HFFc6 (cell line): ENCODE measurements around the gene SRRD. TPM values are rescaled to one million over a fixed set of nuclear protein-coding genes. Genes with fewer than 3 reads are reported as not detected.
"Not testable (repeated sequence)": the region's sequence is repeated elsewhere in the genome, so short reads cannot be mapped to it uniquely, and the experiment has no call there.

Experiments used
- DNase-seq: peaks from one replicate; pipeline ENCODE4 v3.0.0-alpha.2; 2018
- H3K27ac Mint-ChIP-seq: 2 replicates; pipeline ENCODE4 v1.8.0; 2020; ENCODE audit warnings: mild to moderate bottlenecking, mixed read lengths
- H3K27me3 Mint-ChIP-seq: 2 replicates; pipeline ENCODE4 v1.8.0; 2021; ENCODE audit warnings: mild to moderate bottlenecking, moderate library complexity, mixed read lengths; ENCODE audit not compliant: insufficient read depth
- H3K36me3 Mint-ChIP-seq: 2 replicates; pipeline ENCODE4 v1.8.0; 2021; ENCODE audit warnings: low read depth, mixed read lengths
- H3K4me1 Mint-ChIP-seq: 2 replicates; pipeline ENCODE4 v1.8.0; 2020; ENCODE audit warnings: low read depth, mixed read lengths
- H3K4me3 Mint-ChIP-seq: 2 replicates; pipeline ENCODE4 v1.8.0; 2020; ENCODE audit warnings: mild to moderate bottlenecking, moderate library complexity, mixed read lengths
- H3K9me3 Mint-ChIP-seq: 2 replicates; pipeline ENCODE4 v1.8.0; 2020; ENCODE audit warnings: mild to moderate bottlenecking, mixed read lengths
- CTCF ChIP-seq: fragments of 200-600 bp; sonication (generic); IDR thresholded peaks from 2 replicates; pipeline ENCODE4 v1.5.0; 2021; ENCODE audit warnings: antibody characterized with exemption, mild to moderate bottlenecking
- long read RNA-seq: library from polyadenylated mRNA; unstranded; transcript quantifications from one replicate; pipeline ENCODE4 v2.0.0, GENCODE V29; 2019
- total RNA-seq, 6 experiments: library from RNA; stranded (reverse); fragmentation: NEBNext Ultra II Directional; extraction: Animal tissue kit (Norgen Biotek cat#: 25700); gene quantifications; 2 replicates in 1 of 6; 3 replicates in 5 of 6; pipeline ENCODE4 v1.2.3, GENCODE V29; 2021

Gene SRRD
- total RNA-seq = 10 to 100 TPM; 15.0 to 21.2 (median 19.1) TPM
- long read RNA-seq, full-length matches to known transcripts = 1 of 1 reads
- long read RNA-seq, partial matches to known transcripts = 0 of 1 reads
- long read RNA-seq, other reads (novel, unspliced or antisense) = 0 of 1 reads

GRCh38 chr22:26483439-26484359 lies at the start of gene SRRD, which contains the start of gene HPS4:
Gene SRRD (plus strand): TSS chr22:26483877. CDS start chr22:26483891, 14 bp downstream.
Gene HPS4 (minus strand): TSS chr22:26483783. CDS start chr22:26481762, 2,021 bp downstream.
- no peak for TF ChIP-seq CTCF
- H3K9me3 Mint-ChIP-seq = no peaks in the 10 kb centered on the region
- peak within 1 kb of the TSS; percentile 82 for H3K27ac Mint-ChIP-seq
- H3K36me3 Mint-ChIP-seq = 0 out of 2 replicates have a peak, but pooled peaks cover 4% of the 10 kb centered on the region
- H3K4me3 Mint-ChIP-seq = peak within 1 kb of the TSS; percentile 92
- no peaks in the 10 kb centered on the region; the same call in 1 of the 2 replicates for H3K27me3 Mint-ChIP-seq
- H3K4me1 Mint-ChIP-seq = peaks cover 68% of the 10 kb centered on the region
- peak; percentile 81 for DNase-seq

GRCh38 chr22:26435327-26436093 lies 48.2 kb upstream of the SRRD start:
- no peak for DNase-seq
- H3K9me3 Mint-ChIP-seq = no peaks in the 10 kb centered on the region
- no peak overlapping the region for H3K27ac Mint-ChIP-seq
- no peak overlapping the region for H3K4me3 Mint-ChIP-seq
- H3K4me1 Mint-ChIP-seq = peaks cover 14% of the 10 kb centered on the region
- H3K27me3 Mint-ChIP-seq = no peaks in the 10 kb centered on the region; the same call in none of the 2 replicates
- no peak for TF ChIP-seq CTCF
- H3K36me3 Mint-ChIP-seq = no peaks in the 10 kb centered on the region

GRCh38 chr22:26436903-26437515 lies 46.7 kb upstream of the SRRD start:
- no peaks in the 10 kb centered on the region for H3K9me3 Mint-ChIP-seq
- no peaks in the 10 kb centered on the region; the same call in none of the 2 replicates for H3K27me3 Mint-ChIP-seq
- H3K36me3 Mint-ChIP-seq = no peaks in the 10 kb centered on the region
- H3K27ac Mint-ChIP-seq = no peak overlapping the region
- H3K4me1 Mint-ChIP-seq = peaks cover 6% of the 10 kb centered on the region; the same call in 1 of the 2 replicates
- H3K4me3 Mint-ChIP-seq = no peak overlapping the region
- no peak for TF ChIP-seq CTCF
- DNase-seq = no peak

- Mint-ChIP-seq H3K9me3 (no peaks in the 10 kb centered on the region), H3K27me3 (peaks cover 1% of the 10 kb centered on the region), H3K36me3 (no peaks in the 10 kb centered on the region), H3K4me3 (no peak overlapping the region), H3K27ac (no peak overlapping the region), H3K4me1 (peaks cover 13% of the 10 kb centered on the region; the same call in 1 of the 2 replicates)
- DNase-seq = no peak
- TF ChIP-seq CTCF = no peak
These were observed 45.8 kb upstream of the SRRD start for GRCh38 chr22:26437694-26438392.

- DNase-seq, H3K27ac Mint-ChIP-seq, H3K4me3 Mint-ChIP-seq, H3K27me3 Mint-ChIP-seq, H3K36me3 Mint-ChIP-seq, H3K9me3 Mint-ChIP-seq: not testable (repeated sequence)
- peaks cover 13% of the 10 kb centered on the region; the same call in 1 of the 2 replicates for H3K4me1 Mint-ChIP-seq
These were observed 44.9 kb upstream of the SRRD start for GRCh38 chr22:26438776-26439175.
